ENCODE data around the gene PTPRM.

The PTPRM gene

DNA sequence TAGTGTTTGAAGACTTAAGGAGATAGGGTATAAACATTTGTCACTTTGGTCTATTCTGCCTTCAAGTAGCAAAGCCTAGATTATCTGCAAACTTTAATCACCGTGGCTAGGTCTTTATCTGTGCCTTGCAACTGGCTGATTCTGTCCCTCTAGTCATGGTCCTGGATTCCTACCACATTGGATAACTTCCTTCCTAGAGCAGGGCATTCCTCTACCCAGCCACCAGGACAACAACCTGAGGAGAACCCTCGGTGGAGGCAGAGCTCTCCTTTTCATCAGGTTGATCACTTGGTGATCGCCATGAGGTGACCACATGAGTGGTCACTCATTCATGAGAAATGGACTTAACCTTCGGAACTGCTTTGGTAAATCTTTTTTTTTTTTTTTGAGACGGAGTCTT lies 25.3 kb upstream of the PTPRM start:
- no peak for DNase-seq (ENCODE audit: insufficient read length, low spot score)
- no peak for FAIRE-seq
- TF ChIP-seq POLR2AphosphoS5 (IDR thresholded peaks at IDR 0.05; ENCODE audit: low read depth, low read length): no peak
- no peak for TF ChIP-seq POLR2A (IDR thresholded peaks at IDR 0.05; ENCODE audit: low read depth, low read length)
- TF ChIP-seq PAX5 (IDR thresholded peaks at IDR 0.05; ENCODE audit: insufficient read depth, low read length, severe bottlenecking): no peak

DNA sequence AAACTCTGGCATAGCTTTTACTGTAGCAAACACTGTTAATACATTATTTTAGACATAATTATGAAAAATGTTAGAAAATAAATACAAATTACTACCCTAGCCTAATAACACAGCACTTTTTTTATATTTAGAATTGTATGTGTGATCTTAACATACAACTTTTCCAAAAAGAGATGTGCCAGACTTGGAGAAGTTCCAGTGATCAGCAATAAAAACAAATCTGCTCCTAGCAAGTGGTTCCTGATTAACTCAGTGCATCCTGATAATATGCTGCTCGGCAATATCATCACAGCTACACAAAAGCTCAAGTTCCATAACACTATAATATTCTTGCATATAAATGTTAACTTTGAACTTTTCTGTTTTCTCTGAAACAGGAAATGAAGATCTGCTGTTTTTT lies 22.4 kb upstream of the PTPRM start:
- FAIRE-seq: no peak
- TF ChIP-seq POLR2AphosphoS5 (IDR thresholded peaks at IDR 0.05; ENCODE audit: low read depth, low read length) (no peak), POU2F2 (IDR thresholded peaks at IDR 0.05; ENCODE audit: low read depth, low read length) (no peak), PAX5 (IDR thresholded peaks at IDR 0.05; ENCODE audit: insufficient read depth, low read length, severe bottlenecking) (no peak), TAF1 (IDR thresholded peaks at IDR 0.05; ENCODE audit: low read depth, low read length) (no peak), POLR2A (IDR thresholded peaks at IDR 0.05; ENCODE audit: low read depth, low read length) (no peak), SPI1 (IDR thresholded peaks at IDR 0.05; ENCODE audit: low read depth, low read length) (no peak)
- no peak for DNase-seq (ENCODE audit: insufficient read length, low spot score)

DNA sequence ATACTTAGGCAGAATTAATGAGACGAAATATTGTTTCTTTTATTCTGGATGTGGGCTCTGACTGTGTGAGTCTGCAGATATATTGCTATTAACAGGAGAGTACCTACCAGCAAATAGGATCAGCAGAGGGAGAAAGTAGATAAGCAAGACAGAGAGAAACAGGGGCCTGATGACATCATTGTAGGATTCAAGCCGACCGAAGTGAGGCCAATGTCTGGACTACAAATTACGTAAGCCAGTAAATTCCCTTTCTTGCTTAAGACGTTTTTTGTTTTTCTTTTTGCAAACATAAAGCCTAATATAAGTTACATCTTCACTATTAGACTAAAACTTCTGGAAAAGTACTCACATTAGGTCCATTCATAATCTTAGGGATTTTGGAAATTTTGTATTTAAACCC lies 21.4 kb upstream of the PTPRM start:
- FAIRE-seq (no peak), DNase-seq (ENCODE audit: insufficient read length, low spot score) (no peak)
- TF ChIP-seq SPI1 (IDR thresholded peaks at IDR 0.05; ENCODE audit: low read depth, low read length) (no peak), POLR2A (IDR thresholded peaks at IDR 0.05; ENCODE audit: low read depth, low read length) (no peak), POU2F2 (IDR thresholded peaks at IDR 0.05; ENCODE audit: low read depth, low read length) (no peak), PAX5 (IDR thresholded peaks at IDR 0.05; ENCODE audit: insufficient read depth, low read length, severe bottlenecking) (no peak), POLR2AphosphoS5 (IDR thresholded peaks at IDR 0.05; ENCODE audit: low read depth, low read length) (no peak), TAF1 (IDR thresholded peaks at IDR 0.05; ENCODE audit: low read depth, low read length) (no peak)

DNA sequence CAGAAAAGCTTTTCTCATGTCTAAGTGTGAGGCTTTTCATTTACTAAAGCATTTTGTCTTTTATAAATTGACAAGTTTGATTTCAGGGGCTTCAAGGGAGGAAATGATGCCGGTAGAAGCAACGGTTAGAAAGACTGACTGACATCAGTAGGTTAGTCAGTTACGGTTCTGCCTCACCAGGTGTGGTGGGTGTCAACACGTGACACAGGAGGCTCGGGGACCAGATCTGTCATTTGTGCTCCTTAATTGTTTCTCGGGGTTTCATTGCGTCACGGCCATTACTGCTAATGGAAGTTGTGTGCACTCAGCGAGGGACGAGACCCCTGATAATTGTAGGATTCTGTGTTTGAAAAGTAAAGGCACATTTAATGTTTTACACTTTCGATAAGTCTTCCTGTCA lies 18.9 kb upstream of the PTPRM start:
- FAIRE-seq (no peak), DNase-seq (ENCODE audit: insufficient read length, low spot score) (no peak)
- TF ChIP-seq TAF1 (IDR thresholded peaks at IDR 0.05; ENCODE audit: low read depth, low read length) (no peak), SPI1 (IDR thresholded peaks at IDR 0.05; ENCODE audit: low read depth, low read length) (no peak), POU2F2 (IDR thresholded peaks at IDR 0.05; ENCODE audit: low read depth, low read length) (no peak), POLR2A (IDR thresholded peaks at IDR 0.05; ENCODE audit: low read depth, low read length) (no peak), PAX5 (IDR thresholded peaks at IDR 0.05; ENCODE audit: insufficient read depth, low read length, severe bottlenecking) (no peak), POLR2AphosphoS5 (IDR thresholded peaks at IDR 0.05; ENCODE audit: low read depth, low read length) (no peak)

DNA sequence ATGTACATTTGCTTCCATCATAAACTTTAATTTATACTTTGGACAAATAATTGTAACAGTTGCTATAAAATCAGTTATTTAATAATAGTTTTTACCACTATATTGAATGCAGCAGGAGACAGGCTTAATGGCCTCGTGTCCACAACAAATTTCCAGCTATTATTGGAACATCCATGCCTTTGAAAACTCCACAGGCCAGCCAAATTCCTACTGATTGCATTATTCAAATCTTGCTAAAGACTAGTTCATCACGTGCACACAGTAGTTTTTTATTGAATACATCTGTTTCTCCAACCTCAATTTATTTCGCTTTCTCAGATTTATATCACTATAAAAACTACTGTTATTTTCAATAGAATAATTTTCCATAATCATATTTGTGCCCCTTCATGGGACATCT lies 18.4 kb upstream of the PTPRM start:
- TF ChIP-seq POU2F2 (IDR thresholded peaks at IDR 0.05; ENCODE audit: low read depth, low read length) (no peak), TAF1 (IDR thresholded peaks at IDR 0.05; ENCODE audit: low read depth, low read length) (no peak), SPI1 (IDR thresholded peaks at IDR 0.05; ENCODE audit: low read depth, low read length) (no peak), POLR2AphosphoS5 (IDR thresholded peaks at IDR 0.05; ENCODE audit: low read depth, low read length) (no peak), POLR2A (IDR thresholded peaks at IDR 0.05; ENCODE audit: low read depth, low read length) (no peak), PAX5 (IDR thresholded peaks at IDR 0.05; ENCODE audit: insufficient read depth, low read length, severe bottlenecking) (no peak)
- DNase-seq (ENCODE audit: insufficient read length, low spot score) (no peak), FAIRE-seq (no peak)

DNA sequence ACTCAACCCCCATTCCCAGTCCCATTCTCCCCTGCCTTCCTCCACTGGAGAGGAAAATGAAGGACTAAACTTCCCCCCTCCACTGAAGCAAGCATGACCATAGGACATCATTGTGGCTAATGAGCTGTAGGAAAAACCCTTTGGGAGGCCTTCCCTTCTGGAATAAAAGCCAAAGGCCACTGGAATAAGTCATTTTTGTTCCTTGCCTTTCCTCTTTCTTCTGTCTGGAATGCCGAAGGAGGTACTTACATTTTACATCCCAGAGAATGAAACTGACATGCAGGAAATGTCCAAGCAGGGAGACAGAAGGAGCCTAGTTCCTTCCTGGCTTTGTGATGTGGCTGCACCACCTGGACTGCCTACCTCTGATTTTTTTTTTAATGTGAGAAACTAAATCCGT lies 9.1 kb upstream of the PTPRM start:
- no peak for TF ChIP-seq POU2F2 (IDR thresholded peaks at IDR 0.05; ENCODE audit: low read depth, low read length)
- TF ChIP-seq SPI1 (IDR thresholded peaks at IDR 0.05; ENCODE audit: low read depth, low read length): no peak
- TF ChIP-seq TAF1 (IDR thresholded peaks at IDR 0.05; ENCODE audit: low read depth, low read length): no peak
- no peak for TF ChIP-seq PAX5 (IDR thresholded peaks at IDR 0.05; ENCODE audit: insufficient read depth, low read length, severe bottlenecking)
- TF ChIP-seq POLR2A (IDR thresholded peaks at IDR 0.05; ENCODE audit: low read depth, low read length): no peak
- TF ChIP-seq POLR2AphosphoS5 (IDR thresholded peaks at IDR 0.05; ENCODE audit: low read depth, low read length): no peak
- no peak for DNase-seq (ENCODE audit: insufficient read length, low spot score)
- FAIRE-seq: no peak

DNA sequence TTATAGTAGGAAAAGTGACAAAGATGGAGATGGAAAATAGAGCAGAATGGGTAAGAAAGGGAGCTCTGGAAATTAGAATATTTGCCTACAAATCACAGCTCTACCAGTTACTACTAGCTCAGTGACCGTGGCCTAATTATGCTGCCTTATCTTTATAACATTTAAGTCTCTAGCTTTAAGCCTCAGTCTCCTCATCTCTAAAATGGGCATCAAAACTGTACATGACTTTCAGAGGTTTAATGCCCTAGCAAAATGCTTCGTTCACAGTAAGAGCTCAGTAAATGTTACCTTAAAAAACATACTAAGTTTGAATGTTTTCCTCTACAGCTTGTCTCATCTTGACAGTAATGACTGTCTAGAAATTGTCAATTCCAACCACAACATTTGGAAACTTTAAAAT lies 8.3 kb upstream of the PTPRM start:
- DNase-seq (ENCODE audit: insufficient read length, low spot score) (no peak), FAIRE-seq (no peak)
- TF ChIP-seq POU2F2 (IDR thresholded peaks at IDR 0.05; ENCODE audit: low read depth, low read length): no peak
- TF ChIP-seq SPI1 (IDR thresholded peaks at IDR 0.05; ENCODE audit: low read depth, low read length): no peak
- TF ChIP-seq POLR2AphosphoS5 (IDR thresholded peaks at IDR 0.05; ENCODE audit: low read depth, low read length): no peak
- TF ChIP-seq TAF1 (IDR thresholded peaks at IDR 0.05; ENCODE audit: low read depth, low read length): no peak
- no peak for TF ChIP-seq POLR2A (IDR thresholded peaks at IDR 0.05; ENCODE audit: low read depth, low read length)
- TF ChIP-seq PAX5 (IDR thresholded peaks at IDR 0.05; ENCODE audit: insufficient read depth, low read length, severe bottlenecking): no peak

DNA sequence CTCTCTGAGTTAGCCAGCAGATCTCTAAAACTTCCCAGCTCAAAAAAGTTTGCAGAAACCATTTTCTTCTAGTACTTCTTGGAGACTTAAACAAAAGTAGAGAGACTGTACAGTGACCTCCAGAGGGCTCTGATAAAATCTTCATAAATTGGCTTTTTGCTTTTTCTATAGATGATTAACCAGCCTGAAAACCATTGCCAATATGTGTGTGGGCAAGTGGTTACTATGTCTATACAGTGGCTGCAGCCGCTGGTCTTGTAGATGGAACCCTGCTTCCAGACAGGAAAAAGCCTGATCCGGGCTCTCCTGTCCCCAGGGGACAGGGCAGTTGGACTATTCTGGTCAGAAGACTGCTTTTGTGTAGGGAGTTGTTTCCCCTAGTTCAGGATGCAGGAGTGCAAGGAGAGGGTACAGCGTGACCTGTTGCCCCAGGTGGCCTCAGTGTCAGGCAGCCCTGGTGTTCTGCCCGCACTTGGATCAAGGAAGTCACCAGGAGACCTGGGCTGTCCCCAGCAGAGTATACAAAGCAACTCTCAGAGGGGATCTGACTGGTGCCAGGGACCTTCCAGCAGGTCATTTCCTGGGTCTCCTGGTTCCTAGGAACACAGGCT lies 7.3 kb upstream of the PTPRM start:
- FAIRE-seq: no peak
- TF ChIP-seq POLR2A (IDR thresholded peaks at IDR 0.05; ENCODE audit: low read depth, low read length) (no peak), POLR2AphosphoS5 (IDR thresholded peaks at IDR 0.05; ENCODE audit: low read depth, low read length) (no peak), SPI1 (IDR thresholded peaks at IDR 0.05; ENCODE audit: low read depth, low read length) (no peak), PAX5 (IDR thresholded peaks at IDR 0.05; ENCODE audit: insufficient read depth, low read length, severe bottlenecking) (no peak), TAF1 (IDR thresholded peaks at IDR 0.05; ENCODE audit: low read depth, low read length) (no peak), POU2F2 (IDR thresholded peaks at IDR 0.05; ENCODE audit: low read depth, low read length) (no peak)
- DNase-seq (ENCODE audit: insufficient read length, low spot score): no peak

DNA sequence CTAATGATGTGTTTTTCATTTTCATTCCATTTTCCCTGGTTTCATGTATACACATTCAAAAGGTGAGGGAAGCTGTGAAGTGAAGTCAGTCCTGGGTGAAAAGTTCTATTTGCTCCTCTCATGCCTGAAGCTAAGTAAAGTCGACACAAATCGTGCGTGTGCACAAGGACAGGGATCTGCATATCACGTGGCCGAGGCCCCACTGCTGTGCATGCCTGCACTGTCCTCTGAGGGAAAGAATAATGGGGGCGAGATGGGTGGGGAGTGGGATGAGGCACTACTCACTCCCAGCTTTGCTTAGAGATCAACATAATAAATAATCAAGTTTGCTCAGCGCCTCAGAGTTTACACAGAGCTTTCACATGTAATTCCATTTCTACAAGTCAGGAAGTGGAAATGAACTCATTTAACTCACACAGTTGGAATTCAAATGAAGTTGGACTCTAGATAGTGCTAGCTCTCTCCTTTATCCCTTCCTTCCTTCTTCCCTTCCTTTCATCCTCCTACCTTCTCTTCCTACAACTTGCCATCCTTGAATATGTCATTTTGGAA lies 5.1 kb upstream of the PTPRM start:
- FAIRE-seq (no peak), DNase-seq (ENCODE audit: insufficient read length, low spot score) (no peak)
- no peak for TF ChIP-seq PAX5 (IDR thresholded peaks at IDR 0.05; ENCODE audit: insufficient read depth, low read length, severe bottlenecking)
- TF ChIP-seq TAF1 (IDR thresholded peaks at IDR 0.05; ENCODE audit: low read depth, low read length): no peak
- TF ChIP-seq POLR2A (IDR thresholded peaks at IDR 0.05; ENCODE audit: low read depth, low read length): no peak
- no peak for TF ChIP-seq POLR2AphosphoS5 (IDR thresholded peaks at IDR 0.05; ENCODE audit: low read depth, low read length)
- TF ChIP-seq POU2F2 (IDR thresholded peaks at IDR 0.05; ENCODE audit: low read depth, low read length): no peak
- TF ChIP-seq SPI1 (IDR thresholded peaks at IDR 0.05; ENCODE audit: low read depth, low read length): no peak

DNA sequence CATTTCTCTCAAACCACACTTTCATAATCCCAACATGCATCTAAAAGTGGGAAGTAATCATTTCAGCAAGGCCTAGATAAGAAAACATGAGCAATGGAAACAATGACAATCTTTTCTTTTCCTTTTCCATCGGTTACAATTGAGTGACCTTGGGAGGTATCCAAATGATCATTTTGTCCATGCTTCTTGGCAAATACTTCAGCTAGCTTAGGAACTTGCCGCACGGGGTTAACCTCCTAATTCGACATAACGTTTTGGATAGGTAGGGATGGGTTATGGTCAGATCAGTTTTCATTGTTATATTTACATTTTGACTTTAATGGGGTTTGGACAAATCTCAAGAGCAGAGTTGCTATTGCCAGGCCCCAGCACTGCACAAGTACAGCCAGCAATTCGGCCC lies 4.6 kb upstream of the PTPRM start:
- FAIRE-seq (no peak), DNase-seq (ENCODE audit: insufficient read length, low spot score) (no peak)
- TF ChIP-seq TAF1 (IDR thresholded peaks at IDR 0.05; ENCODE audit: low read depth, low read length): no peak
- TF ChIP-seq SPI1 (IDR thresholded peaks at IDR 0.05; ENCODE audit: low read depth, low read length): no peak
- no peak for TF ChIP-seq POLR2A (IDR thresholded peaks at IDR 0.05; ENCODE audit: low read depth, low read length)
- no peak for TF ChIP-seq POLR2AphosphoS5 (IDR thresholded peaks at IDR 0.05; ENCODE audit: low read depth, low read length)
- TF ChIP-seq PAX5 (IDR thresholded peaks at IDR 0.05; ENCODE audit: insufficient read depth, low read length, severe bottlenecking): no peak
- no peak for TF ChIP-seq POU2F2 (IDR thresholded peaks at IDR 0.05; ENCODE audit: low read depth, low read length)

Measured in GM12891 (cell line).